Tibial nerve (tissue), 4 donors: Measurements from ENCODE around the gene NPEPL1. TPM values are rescaled to one million over a fixed set of nuclear protein-coding genes. Genes with fewer than 3 reads are reported as not detected.
A peak's percentile ranks its signal among the peaks of the same experiment; 100 is the strongest.

ENCODE experiments used
- DNase-seq, 2 donors: peaks; one replicate each; pipeline ENCODE4 v3.0.0-alpha.2; 2019; ENCODE audit warnings: low spot score in 2 of 2
- H3K27ac ChIP-seq, 4 donors: fragments of 200-600 bp; sonication (generic) in 3 of 4; one replicate each; pipeline ENCODE4 v1.5.1; 2017 to 2019; ENCODE audit warnings: mild to moderate bottlenecking in 1 of 4
- H3K27me3 ChIP-seq, 2 donors: fragments of 200-600 bp; sonication (generic) in 1 of 2; one replicate each; pipeline versions ENCODE4 v1.5.1 to v1.6.0; 2017 to 2019
- H3K36me3 ChIP-seq, 3 donors: fragments of 200-600 bp; sonication (generic); one replicate each; pipeline ENCODE4 v1.5.1; 2018 to 2019
- H3K4me1 ChIP-seq, 4 donors: fragments of 200-600 bp; sonication (generic) in 3 of 4; one replicate each; pipeline ENCODE4 v1.5.1; 2017 to 2019
- H3K4me3 ChIP-seq, 4 donors: fragments of 200-600 bp; sonication (generic) in 3 of 4; one replicate each; pipeline ENCODE4 v1.5.1; 2017 to 2019; ENCODE audit warnings: mild to moderate bottlenecking in 1 of 4, moderate library complexity in 1 of 4
- H3K9me3 ChIP-seq, 4 donors: fragments of 200-600 bp; sonication (generic) in 3 of 4; one replicate each; pipeline ENCODE4 v1.5.1; 2017 to 2019
- EP300 ChIP-seq, 2 donors: sonication (generic); formaldehyde crosslinking; IDR thresholded peaks; one replicate each; pipeline ENCODE4 v1.6.1; 2017; ENCODE audit warnings: antibody characterized with exemption in 2 of 2, mild to moderate bottlenecking in 1 of 2
- POLR2A ChIP-seq, 2 donors: fragments of 450-650 bp; IDR thresholded peaks; one replicate each; pipeline ENCODE4 v1.6.1; 2017; ENCODE audit warnings: antibody characterized with exemption in 2 of 2, mild to moderate bottlenecking in 2 of 2, moderate library complexity in 2 of 2
- WGBS, 2 donors: methylation state at CpG; one replicate each; pipeline ENCODE4 v1.1.5; 2018; 5-methylcytosine and 5-hydroxymethylcytosine counted together
- total RNA-seq, 4 donors: library from RNA; depleted of rRNA; stranded (reverse); fragments of >200 nt; gene quantifications; one replicate each; pipeline ENCODE4 v1.1.0, GENCODE V29; 2016
- TF ChIP-seq, protein P1 (sequence below), 5 experiments: fragments of 200-600 bp in 3 of 5; fragments of 450-650 bp in 2 of 5; sonication (generic) in 3 of 5; IDR thresholded peaks; one replicate each; pipeline ENCODE4 v1.5.1; 2016 to 2019; ENCODE audit warnings: antibody characterized with exemption in 5 of 5, mild to moderate bottlenecking in 3 of 5, moderate library complexity in 2 of 5

The NPEPL1 gene
- total RNA-seq, 4 donors from 2014 or later, result 57.6 to 123 (median 73.0) TPM

- no peak overlapping the region for H3K4me3 ChIP-seq
- no peak for DNase-seq
- 95 to 98% methylated on average over 12 of the region's 12 CpGs for WGBS, 2 donors
Measured at GRCh38 chr20:58703765-58704371, 11.3 kb downstream of the NPEPL1 start.

DNA sequence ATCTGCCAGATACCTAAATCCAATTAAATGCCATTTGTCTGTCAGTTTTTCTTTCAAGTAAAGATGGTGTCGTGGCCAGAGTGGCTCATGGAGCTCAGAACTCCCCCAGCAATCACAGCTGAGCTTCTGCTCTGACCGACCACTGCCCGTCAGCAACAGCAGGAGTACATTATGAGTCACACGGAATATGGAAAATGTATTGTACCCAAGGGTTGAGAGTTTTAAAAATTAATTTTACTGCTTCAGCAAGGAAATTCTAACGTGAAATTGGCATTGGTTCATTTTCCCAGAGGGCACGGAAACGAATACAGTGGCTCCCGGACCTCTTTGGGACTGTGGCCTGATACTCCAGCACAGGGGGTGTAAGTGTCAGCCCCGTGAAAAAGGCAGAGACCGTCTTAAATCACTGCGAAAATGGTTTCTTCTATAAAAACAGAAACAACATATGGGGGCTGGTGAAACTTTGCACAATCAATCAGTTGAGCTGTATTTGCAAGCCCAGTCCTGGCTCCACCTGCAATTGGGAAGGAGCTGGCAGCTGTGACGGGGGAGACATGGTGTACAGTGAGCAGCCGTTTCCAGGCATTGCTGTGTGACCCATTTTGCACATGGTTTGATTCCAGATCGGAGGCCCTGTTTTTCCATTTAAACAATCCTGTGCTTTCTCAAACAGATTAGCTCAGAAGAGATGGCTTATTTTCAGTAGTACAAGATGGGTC, 12.8 kb downstream of the NPEPL1 start:
- Histone ChIP-seq H3K27ac (no peak overlapping the region), H3K27me3 (no peaks in the 10 kb centered on the region), H3K9me3 (no peaks in the 10 kb centered on the region), H3K4me1 (peaks cover 0 to 4% (median 0%) of the 10 kb centered on the region in 4 donors), H3K36me3 (peaks cover 0 to 94% (median 10%) of the 10 kb centered on the region in 3 donors), H3K4me3 (no peak overlapping the region)
- DNase-seq, result peak in 1 of 2 donors; percentile 4
- TF ChIP-seq, protein P1, sequence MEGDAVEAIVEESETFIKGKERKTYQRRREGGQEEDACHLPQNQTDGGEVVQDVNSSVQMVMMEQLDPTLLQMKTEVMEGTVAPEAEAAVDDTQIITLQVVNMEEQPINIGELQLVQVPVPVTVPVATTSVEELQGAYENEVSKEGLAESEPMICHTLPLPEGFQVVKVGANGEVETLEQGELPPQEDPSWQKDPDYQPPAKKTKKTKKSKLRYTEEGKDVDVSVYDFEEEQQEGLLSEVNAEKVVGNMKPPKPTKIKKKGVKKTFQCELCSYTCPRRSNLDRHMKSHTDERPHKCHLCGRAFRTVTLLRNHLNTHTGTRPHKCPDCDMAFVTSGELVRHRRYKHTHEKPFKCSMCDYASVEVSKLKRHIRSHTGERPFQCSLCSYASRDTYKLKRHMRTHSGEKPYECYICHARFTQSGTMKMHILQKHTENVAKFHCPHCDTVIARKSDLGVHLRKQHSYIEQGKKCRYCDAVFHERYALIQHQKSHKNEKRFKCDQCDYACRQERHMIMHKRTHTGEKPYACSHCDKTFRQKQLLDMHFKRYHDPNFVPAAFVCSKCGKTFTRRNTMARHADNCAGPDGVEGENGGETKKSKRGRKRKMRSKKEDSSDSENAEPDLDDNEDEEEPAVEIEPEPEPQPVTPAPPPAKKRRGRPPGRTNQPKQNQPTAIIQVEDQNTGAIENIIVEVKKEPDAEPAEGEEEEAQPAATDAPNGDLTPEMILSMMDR (IDR thresholded peaks at IDR 0.05), result no peak
- no peak for TF ChIP-seq EP300 (IDR thresholded peaks at IDR 0.05)
- TF ChIP-seq POLR2A (IDR thresholded peaks at IDR 0.05), result no peak
- 82 to 88% methylated on average over 14 of the region's 14 CpGs for WGBS, 2 donors

More at GRCh38 chr20:58703765-58704371, 11.3 kb downstream of the NPEPL1 start:
- peaks cover 0 to 97% (median 17%) of the 10 kb centered on the region in 3 donors for H3K36me3 ChIP-seq
- no peaks in the 10 kb centered on the region for H3K9me3 ChIP-seq
- H3K27ac ChIP-seq, result no peak overlapping the region
- TF ChIP-seq POLR2A (IDR thresholded peaks at IDR 0.05) (no peak), EP300 (IDR thresholded peaks at IDR 0.05) (no peak)
- TF ChIP-seq, protein P1 (IDR thresholded peaks at IDR 0.05), result no peak
- H3K4me1 ChIP-seq, result peaks cover 0 to 4% (median 0%) of the 10 kb centered on the region in 4 donors
- no peaks in the 10 kb centered on the region for H3K27me3 ChIP-seq

- Histone ChIP-seq H3K27me3 (no peaks in the 10 kb centered on the region), H3K27ac (no peak overlapping the region), H3K4me3 (no peak overlapping the region), H3K9me3 (no peaks in the 10 kb centered on the region), H3K36me3 (peaks cover 0 to 92% (median 10%) of the 10 kb centered on the region in 3 donors), H3K4me1 (no peaks in the 10 kb centered on the region)
- peak in 1 of 2 donors; percentile 7 for DNase-seq
- TF ChIP-seq, protein P1 (IDR thresholded peaks at IDR 0.05), result no peak
- TF ChIP-seq POLR2A (IDR thresholded peaks at IDR 0.05) (no peak), EP300 (IDR thresholded peaks at IDR 0.05) (no peak)
- WGBS, 2 donors, result 85 to 93% methylated on average over 14 to 18 of the region's 20 CpGs
Measured at GRCh38 chr20:58706150-58706892, 13.7 kb downstream of the NPEPL1 start.

DNA sequence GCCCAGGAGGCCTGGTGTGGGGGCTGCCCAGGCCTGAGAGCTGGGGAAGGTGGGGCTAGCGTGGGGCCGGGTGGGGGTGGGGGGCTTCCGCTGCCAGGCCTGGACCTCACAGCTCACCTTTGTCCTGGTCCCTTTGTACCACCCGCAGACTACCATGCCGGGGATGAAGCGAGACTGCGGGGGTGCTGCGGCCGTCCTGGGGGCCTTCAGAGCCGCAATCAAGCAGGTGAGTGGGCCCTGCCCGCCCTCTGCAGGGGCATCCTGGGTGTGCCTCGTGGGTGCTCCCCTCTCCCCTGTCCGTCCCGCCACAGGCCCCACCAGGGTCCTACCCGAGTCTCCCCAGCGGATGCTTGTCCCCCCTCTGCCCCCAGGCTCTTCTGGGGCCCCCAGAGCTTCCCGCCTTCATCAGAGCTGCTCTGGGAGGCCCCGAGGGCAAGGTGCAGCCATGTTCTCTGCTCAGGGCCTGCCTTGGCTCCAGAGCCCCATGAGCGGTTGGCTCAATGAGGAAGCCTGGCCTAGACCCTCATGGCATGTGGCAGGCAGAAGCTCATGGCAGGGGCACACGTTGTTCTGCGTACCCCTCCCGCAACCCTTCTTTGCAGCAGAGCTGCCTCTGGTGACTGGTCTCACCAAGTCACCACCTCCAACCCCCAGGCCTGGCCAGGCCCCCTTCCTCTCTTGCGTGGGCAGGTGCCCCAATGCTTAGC, 14.5 kb downstream of the NPEPL1 start:
- Histone ChIP-seq H3K27me3 (no peaks in the 10 kb centered on the region), H3K4me3 (no peak overlapping the region), H3K36me3 (peaks cover 0 to 92% (median 10%) of the 10 kb centered on the region in 3 donors), H3K4me1 (no peaks in the 10 kb centered on the region), H3K27ac (no peak overlapping the region), H3K9me3 (no peaks in the 10 kb centered on the region)
- WGBS, 2 donors, result 91 to 95% methylated on average over 11 to 23 of the region's 23 CpGs
- DNase-seq, result peak in 1 of 2 donors; percentile 6
- no peak for TF ChIP-seq EP300 (IDR thresholded peaks at IDR 0.05)
- TF ChIP-seq, protein P1 (IDR thresholded peaks at IDR 0.05), result no peak
- TF ChIP-seq POLR2A (IDR thresholded peaks at IDR 0.05), result no peak
